HUES48 (cell line): Measurements from ENCODE around the gene RAD51B.
A peak's percentile ranks its signal among the peaks of the same experiment; 100 is the strongest.

Experiments
- H3K27ac ChIP-seq: one replicate; pipeline ENCODE4 v1.7.0; 2013; ENCODE audit warnings: low read depth, low read length, inconsistent platforms
- H3K27me3 ChIP-seq: 2 replicates; pipeline ENCODE4 v1.6.1; 2013; ENCODE audit warnings: mild to moderate bottlenecking, low read length; ENCODE audit not compliant: control insufficient read depth, insufficient read depth
- H3K36me3 ChIP-seq: 2 replicates; pipeline ENCODE4 v1.6.1; 2013; ENCODE audit warnings: low read length; ENCODE audit not compliant: control insufficient read depth, insufficient read depth
- H3K4me1 ChIP-seq: 2 replicates; pipeline ENCODE4 v1.6.1; 2013; ENCODE audit warnings: mild to moderate bottlenecking, low read length; ENCODE audit not compliant: control insufficient read depth, insufficient read depth
- H3K4me3 ChIP-seq: 2 replicates; pipeline ENCODE4 v1.5.1; 2013; ENCODE audit warnings: mild to moderate bottlenecking, low read depth, low read length
- H3K9ac ChIP-seq: 2 replicates; pipeline ENCODE4 v1.6.1; 2013; ENCODE audit warnings: mild to moderate bottlenecking, low read depth, low read length, moderate library complexity
- H3K9me3 ChIP-seq: 2 replicates; pipeline ENCODE4 v1.6.1; 2013; ENCODE audit warnings: low read length; ENCODE audit not compliant: control insufficient read depth, insufficient read depth

RAD51B gene

GRCh38 chr14:68546839-68547238 lies 727.3 kb downstream of the RAD51B start:
- H3K36me3 ChIP-seq, result no peaks in the 10 kb centered on the region
- no peak overlapping the region for H3K27ac ChIP-seq
- no peak overlapping the region for H3K4me3 ChIP-seq
- no peak overlapping the region for H3K9ac ChIP-seq
- no peaks in the 10 kb centered on the region for H3K9me3 ChIP-seq
- peaks cover 36% of the 10 kb centered on the region for H3K4me1 ChIP-seq
- H3K27me3 ChIP-seq, result no peaks in the 10 kb centered on the region; the same call in 1 of the 2 replicates

DNA sequence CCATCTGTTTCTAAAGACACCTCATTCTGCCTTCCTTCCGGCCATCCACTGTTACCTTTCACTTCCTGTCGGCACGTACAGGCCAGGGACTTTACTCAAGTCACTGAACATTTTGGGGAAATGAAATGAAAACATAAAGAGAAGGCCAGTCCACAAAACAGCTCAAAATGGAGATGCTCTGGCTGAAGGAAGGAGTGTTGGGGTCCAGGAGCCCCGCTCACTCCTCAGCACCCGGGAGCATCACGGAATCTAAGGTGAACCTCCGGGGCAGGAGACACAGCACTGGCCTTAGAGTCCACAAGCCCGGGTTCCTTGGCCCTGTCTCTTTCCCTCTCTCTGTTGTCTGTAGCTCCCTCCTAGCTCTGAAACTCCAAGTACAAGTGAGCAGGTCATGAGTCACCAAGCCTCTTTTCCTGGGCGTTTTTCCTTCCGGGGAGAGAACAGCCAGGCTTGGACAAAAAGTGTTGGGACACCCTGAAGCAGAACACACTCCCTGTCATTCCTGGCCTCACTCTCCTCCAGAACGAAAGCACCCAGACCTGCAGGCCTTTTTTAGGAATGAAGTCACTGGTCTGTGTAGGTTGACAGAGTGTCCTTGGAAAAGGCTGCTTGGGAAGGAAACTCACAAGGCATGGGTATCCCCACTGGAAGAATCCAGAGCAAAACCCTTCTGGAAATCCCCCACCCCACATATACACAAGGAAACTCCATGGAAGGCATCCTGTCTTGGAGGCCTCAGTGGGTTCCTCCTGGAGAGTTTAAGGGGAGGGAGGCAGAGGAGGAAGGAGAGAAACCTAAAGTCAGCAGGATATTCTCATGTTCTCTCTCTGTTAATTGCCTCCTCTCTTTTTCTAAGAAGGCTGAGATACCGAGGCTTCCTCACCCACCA lies 728.0 kb downstream of the RAD51B start:
- no peak overlapping the region for H3K9ac ChIP-seq

GRCh38 chr14:68548194-68549076 lies 728.9 kb downstream of the RAD51B start:
- H3K36me3 ChIP-seq, result no peaks in the 10 kb centered on the region
- H3K27me3 ChIP-seq, result no peaks in the 10 kb centered on the region; the same call in 1 of the 2 replicates
- peak overlapping the region; percentile 87 for H3K27ac ChIP-seq
- H3K9ac ChIP-seq, result no peak overlapping the region
- H3K9me3 ChIP-seq, result no peaks in the 10 kb centered on the region
- H3K4me3 ChIP-seq, result no peak overlapping the region
- H3K4me1 ChIP-seq, result peaks cover 36% of the 10 kb centered on the region

More for the DNA sequence above, 728.0 kb downstream of the RAD51B start:
- Histone ChIP-seq H3K27me3 (no peaks in the 10 kb centered on the region; the same call in 1 of the 2 replicates), H3K4me1 (peaks cover 36% of the 10 kb centered on the region), H3K27ac (peak overlapping the region; percentile 42), H3K4me3 (no peak overlapping the region), H3K36me3 (no peaks in the 10 kb centered on the region), H3K9me3 (no peaks in the 10 kb centered on the region)

DNA sequence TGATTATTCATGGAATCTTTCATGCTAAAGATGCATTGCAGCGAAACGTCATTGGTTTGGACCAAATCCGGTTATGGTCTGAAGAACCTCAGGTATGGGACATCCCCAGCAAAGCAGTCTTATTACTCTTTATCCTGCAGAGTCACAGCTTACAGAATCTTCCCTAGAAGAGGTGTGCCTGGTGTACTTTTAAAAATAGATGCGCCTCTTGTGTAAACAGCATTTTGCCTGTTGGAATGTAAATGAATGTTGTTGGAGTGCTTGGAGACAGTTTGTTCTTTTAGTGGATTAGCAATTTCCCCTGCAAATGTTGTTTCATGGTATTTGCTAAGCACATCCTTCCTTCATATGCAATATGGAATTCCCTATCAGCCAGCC lies 730.7 kb downstream of the RAD51B start:
- Histone ChIP-seq H3K27me3 (no peaks in the 10 kb centered on the region; the same call in 1 of the 2 replicates), H3K27ac (no peak overlapping the region), H3K9ac (no peak overlapping the region), H3K36me3 (no peaks in the 10 kb centered on the region), H3K9me3 (no peaks in the 10 kb centered on the region), H3K4me1 (peaks cover 46% of the 10 kb centered on the region), H3K4me3 (no peak overlapping the region)

- Histone ChIP-seq H3K4me1 (peaks cover 46% of the 10 kb centered on the region), H3K36me3 (no peaks in the 10 kb centered on the region), H3K9me3 (no peaks in the 10 kb centered on the region), H3K27me3 (no peaks in the 10 kb centered on the region; the same call in 1 of the 2 replicates), H3K27ac (no peak overlapping the region), H3K4me3 (no peak overlapping the region), H3K9ac (no peak overlapping the region)
Observed at GRCh38 chr14:68551045-68551683, 731.6 kb downstream of the RAD51B start.

GRCh38 chr14:68552075-68552474 lies 732.5 kb downstream of the RAD51B start:
- H3K27me3 ChIP-seq, result no peaks in the 10 kb centered on the region; the same call in 1 of the 2 replicates
- no peak overlapping the region for H3K4me3 ChIP-seq
- H3K4me1 ChIP-seq, result peaks cover 46% of the 10 kb centered on the region
- no peaks in the 10 kb centered on the region for H3K36me3 ChIP-seq
- H3K9ac ChIP-seq, result no peak overlapping the region
- H3K27ac ChIP-seq, result no peak overlapping the region
- no peaks in the 10 kb centered on the region for H3K9me3 ChIP-seq

GRCh38 chr14:68552602-68553001 lies 733.0 kb downstream of the RAD51B start:
- Histone ChIP-seq H3K36me3 (no peaks in the 10 kb centered on the region), H3K27me3 (no peaks in the 10 kb centered on the region; the same call in 1 of the 2 replicates), H3K9me3 (no peaks in the 10 kb centered on the region), H3K4me1 (peaks cover 44% of the 10 kb centered on the region), H3K9ac (no peak overlapping the region), H3K4me3 (no peak overlapping the region), H3K27ac (no peak overlapping the region)

- no peaks in the 10 kb centered on the region for H3K36me3 ChIP-seq
- no peaks in the 10 kb centered on the region for H3K9me3 ChIP-seq
- no peak overlapping the region for H3K27ac ChIP-seq
- H3K4me3 ChIP-seq, result no peak overlapping the region
- no peak overlapping the region for H3K9ac ChIP-seq
- no peaks in the 10 kb centered on the region; the same call in 1 of the 2 replicates for H3K27me3 ChIP-seq
- peaks cover 37% of the 10 kb centered on the region for H3K4me1 ChIP-seq
Observed at GRCh38 chr14:68553311-68553710, 733.7 kb downstream of the RAD51B start.

- H3K27ac ChIP-seq, result no peak overlapping the region
- H3K9me3 ChIP-seq, result no peaks in the 10 kb centered on the region
- H3K36me3 ChIP-seq, result no peaks in the 10 kb centered on the region
- H3K9ac ChIP-seq, result no peak overlapping the region
- H3K4me3 ChIP-seq, result no peak overlapping the region
- peaks cover 28% of the 10 kb centered on the region for H3K4me1 ChIP-seq
- H3K27me3 ChIP-seq, result no peaks in the 10 kb centered on the region; the same call in 1 of the 2 replicates
Observed at GRCh38 chr14:68554231-68554630, 734.7 kb downstream of the RAD51B start.

- H3K27me3 ChIP-seq, result no peaks in the 10 kb centered on the region
- no peaks in the 10 kb centered on the region for H3K36me3 ChIP-seq
- H3K9me3 ChIP-seq, result no peaks in the 10 kb centered on the region
- H3K9ac ChIP-seq, result no peak overlapping the region
- H3K4me1 ChIP-seq, result peaks cover 11% of the 10 kb centered on the region
- no peak overlapping the region for H3K27ac ChIP-seq
- H3K4me3 ChIP-seq, result no peak overlapping the region
Observed at GRCh38 chr14:68556253-68556652, 736.7 kb downstream of the RAD51B start.
